ENCODE data around the gene DTNBP1. TPM values are rescaled to one million over a fixed set of nuclear protein-coding genes. Genes with fewer than 3 reads are reported as not detected.

The DTNBP1 gene
- total RNA-seq, 1 experiment from 2014 or later, result 23.7 TPM

DNA sequence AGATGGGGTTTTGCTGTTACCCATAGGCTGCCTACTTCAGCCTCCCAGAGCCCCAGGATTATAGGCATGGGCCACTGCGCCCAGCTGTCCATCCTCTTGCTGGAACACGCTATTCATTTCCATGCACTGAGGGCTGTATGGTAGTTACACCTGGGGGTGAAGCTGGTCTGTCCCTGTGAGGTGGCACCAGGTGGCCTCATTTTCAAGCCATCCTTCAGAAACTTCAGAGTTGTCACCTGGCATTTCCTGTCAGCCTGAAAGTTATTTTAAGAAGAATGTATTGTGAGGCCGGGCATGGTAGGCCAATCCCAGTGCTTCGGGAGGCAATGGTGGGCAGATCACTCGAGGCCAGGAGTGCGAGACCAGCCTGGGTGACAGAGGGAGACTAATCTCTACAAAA is 147.6 kb downstream of the DTNBP1 start:
- no peak for DNase-seq (ENCODE audit: low read depth)

DNA sequence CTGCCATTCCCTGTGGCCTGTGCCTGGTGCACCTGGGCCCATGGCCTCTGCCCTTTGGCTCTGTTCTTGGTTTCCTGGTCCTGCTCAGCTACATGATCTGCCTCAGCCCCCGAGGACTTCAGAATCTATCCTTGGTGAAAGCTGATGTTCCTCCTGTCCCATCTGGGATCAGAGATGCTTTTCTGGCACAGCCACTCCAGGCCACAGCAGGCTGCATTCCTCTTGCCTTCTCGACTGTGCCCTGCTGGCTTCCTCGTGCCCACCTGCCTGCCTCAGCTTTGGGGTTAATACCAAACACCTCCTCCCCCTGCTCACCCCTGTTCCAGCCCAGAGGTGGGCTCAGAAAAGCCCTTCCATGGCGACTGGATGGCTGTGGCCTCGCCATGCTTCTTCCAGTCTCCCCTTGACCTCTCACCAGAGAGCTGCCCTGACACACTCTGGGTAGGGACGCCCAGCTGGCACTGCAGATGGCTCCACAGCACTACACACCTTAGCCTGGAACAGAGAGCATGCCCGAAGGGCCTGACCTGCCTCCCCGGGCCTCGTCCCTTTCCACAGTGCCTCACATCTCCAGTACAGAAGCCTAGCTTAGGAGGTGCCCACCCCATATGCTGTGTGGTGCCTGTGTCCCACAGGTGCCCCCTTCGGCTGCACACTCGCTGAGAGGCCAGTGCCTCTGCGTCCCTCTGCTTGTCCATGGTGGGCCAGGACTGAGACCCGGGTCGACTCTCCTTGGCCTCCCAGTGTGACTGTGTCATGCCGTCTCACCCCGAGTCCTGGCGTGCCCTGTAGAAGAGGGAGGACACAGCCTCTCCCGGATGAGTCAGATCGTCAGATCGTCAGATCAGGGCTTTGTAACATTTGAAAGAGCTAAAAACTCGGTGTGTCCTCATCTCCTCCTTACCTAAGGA is 148.8 kb downstream of the DTNBP1 start:
- no peak for DNase-seq (ENCODE audit: low read depth)

DNA sequence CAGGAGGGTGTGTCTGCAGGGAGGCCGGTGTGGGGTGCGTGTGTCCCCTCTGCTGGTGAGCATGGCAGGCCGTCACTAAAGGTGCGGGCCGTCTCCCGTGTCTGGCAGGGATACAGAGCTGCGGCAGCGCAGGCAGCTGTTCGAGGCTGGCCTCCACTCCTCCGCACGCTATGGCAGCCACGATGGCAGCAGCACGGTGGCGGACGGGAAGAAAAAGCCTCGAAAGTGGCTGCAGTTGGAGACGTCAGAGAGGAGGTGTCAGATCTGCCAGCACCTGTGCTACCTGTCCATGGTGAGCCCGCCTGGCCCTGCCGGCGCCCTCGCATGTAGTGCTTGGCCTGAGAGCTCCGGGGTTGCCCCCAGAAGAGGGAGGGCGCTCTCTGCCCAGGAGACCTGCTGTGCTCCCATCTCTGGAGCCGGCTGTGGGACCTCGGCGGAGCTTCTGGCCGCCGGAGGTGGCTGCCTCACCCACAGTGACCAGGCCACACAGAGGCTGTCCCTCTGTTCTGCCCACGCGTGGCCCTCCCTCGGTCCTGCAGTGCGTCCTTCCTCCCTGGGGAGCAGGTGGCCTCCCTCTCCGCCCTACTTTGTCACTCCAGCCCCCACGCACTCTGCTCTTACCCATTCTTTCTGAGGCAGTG is 149.6 kb downstream of the DTNBP1 start:
- DNase-seq (ENCODE audit: low read depth), result no peak

DNA sequence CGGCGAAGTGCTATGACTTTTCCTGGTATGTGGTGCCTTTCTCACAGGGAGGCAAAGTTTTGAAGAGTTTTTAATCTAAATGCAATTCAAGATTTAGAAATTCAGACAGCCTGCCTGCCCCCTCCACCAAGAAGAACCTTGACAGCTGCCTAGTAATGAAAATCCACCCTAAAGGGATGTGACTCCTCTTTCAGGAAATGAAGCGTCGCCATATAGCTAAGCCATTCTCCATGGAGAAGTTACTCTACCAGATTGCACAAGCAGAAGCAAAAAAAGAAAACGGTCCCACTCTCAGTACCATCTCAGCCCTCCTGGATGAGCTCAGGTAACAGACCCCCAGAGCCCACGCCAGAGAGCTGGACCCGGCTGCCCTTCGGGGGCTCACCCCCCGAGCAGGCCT is 150.1 kb downstream of the DTNBP1 start:
- no peak for DNase-seq (ENCODE audit: low read depth)

DNA sequence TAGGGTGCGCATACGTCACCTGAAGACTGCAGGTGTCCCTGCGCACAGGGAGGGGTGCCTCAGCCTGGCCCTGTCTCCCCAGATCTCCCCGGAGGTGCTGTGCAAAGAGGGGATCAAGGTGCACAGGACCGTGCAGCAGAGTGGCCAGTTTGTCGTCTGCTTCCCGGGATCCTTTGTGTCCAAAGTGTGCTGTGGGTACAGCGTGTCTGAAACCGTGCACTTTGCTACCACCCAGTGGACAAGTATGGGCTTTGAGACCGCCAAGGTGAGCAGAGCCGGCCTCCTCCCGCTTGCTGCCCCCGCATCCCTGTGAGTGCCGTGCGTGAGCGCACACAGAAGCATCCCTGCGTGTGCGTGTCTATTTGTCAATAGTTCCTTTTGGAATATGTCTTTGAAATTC is 150.7 kb downstream of the DTNBP1 start:
- no peak for DNase-seq (ENCODE audit: low read depth)

DNA sequence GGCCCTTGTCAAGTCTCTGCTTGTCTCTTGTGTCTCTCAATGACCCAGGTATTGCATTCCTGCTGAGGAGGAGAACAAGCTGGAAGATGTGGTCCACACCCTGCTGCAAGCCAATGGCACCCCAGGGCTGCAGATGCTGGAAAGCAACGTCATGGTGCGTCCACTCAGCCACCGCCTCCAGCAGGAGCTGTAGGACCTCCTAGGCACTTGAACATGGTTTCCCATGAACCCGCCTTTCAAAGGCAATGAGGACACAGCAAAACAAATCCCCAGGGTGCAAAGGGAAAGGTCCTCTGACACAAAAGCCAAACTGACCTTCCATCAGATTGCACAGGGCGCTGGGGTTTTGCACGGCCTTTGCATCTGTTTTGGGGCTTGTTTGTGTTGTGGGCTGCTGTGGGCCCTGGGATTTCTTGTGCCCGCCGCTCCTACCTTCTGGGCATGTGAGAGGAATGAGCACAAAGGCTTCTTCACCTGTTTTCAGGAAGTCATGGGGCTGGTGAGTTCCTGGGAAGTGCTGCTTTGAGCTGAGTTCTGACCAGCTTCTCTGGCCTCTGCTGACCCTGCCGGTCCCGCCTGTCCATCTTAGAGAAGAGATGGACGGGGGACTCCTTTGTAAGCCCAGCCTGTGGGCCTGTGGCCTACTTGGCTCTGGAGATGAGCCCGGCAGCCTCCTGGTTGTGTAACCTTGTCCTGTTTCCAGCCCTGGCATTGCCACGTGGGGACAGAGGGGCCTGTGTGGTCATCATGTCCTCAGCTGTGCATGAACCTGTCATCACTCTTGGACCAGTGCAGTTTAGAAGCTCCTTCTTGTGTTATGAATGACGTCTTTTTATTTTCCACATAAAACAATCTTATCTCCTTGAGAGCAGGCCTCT is 151.3 kb downstream of the DTNBP1 start:
- no peak for DNase-seq (ENCODE audit: low read depth)

DNA sequence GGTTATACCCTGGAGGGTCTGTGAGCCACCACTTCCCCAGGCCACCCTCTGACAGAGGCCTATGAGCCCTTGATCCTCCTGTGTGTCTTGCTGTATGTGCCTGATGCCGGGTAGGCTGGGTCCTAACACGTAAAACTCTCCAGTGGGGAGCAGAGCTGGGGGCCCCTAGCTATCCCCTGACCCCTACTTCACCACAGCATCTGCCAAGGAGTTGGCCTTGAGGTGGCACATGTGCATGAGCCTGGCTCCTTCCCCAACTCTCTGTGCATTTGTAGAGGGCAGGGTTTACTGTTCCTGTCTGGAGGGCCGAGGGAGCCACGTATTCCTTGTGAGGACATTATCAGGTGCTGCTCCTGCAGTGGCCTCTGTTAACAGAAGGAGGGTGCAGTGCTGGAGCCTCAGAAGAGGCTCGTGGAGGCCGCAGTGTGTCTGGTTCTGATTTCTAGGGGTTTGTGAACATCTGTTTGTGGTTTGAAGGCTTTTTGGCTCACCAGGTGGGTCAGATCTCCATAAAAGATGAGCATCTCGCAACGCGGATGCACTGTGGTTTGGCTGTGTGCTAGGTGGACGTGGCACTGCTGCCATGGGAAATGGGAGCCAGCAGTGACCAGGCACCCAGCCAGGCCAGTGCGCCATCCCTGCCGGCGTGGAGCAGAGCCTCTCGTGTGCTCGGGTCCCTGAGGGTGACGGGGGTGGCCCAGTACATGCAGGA is 152.1 kb downstream of the DTNBP1 start:
- no peak for DNase-seq (ENCODE audit: low read depth)

DNA sequence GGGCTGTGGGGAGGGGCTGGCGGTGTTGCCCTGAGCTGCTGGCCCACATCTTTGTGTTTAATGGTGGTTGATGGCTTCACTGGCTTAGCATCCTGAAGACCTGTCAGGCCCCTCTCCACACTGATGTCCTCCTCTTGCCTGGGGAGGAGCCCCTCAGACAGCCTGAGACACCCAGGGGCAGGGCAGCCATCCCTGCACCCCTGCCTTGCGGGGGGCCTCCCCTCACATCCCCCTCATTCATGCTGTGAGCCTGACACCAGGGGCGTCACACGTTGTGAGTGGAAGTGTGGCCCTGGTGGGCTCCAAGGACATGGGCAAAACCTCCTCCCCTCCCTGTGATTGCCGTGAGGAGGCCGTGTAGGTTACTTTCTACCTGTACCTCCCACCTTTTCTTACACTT is 152.7 kb downstream of the DTNBP1 start:
- DNase-seq (ENCODE audit: low read depth), result no peak

DNA sequence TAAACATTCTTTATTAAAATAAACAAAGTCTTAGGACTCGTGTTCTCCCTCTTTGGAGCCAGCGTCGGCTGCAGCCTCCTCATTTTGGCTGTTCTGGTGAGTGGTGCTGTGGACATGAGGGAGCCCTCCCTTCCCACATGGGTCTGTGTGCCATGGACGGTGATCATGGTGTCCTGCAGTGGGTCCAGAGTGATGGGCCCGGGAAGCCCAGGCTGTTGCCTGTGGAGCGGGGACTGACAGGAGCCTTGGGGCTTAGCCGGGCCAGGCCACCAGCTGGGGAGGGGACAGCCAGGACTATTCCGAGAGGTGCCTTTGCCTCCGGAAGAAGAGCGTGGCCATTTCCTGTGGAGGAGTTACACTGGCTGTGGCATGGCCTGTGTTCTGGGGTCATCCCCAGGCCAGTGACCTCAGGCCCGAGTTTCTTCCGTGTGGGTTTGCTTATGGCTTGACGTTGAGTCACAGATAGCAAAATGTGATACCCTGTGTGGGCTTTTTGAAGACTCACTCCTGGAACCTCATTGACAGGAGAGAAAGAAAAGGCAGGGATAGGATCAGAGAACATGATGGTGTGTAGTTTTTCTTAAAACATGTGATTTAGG is 153.4 kb downstream of the DTNBP1 start:
- DNase-seq (ENCODE audit: low read depth), result no peak

DNA sequence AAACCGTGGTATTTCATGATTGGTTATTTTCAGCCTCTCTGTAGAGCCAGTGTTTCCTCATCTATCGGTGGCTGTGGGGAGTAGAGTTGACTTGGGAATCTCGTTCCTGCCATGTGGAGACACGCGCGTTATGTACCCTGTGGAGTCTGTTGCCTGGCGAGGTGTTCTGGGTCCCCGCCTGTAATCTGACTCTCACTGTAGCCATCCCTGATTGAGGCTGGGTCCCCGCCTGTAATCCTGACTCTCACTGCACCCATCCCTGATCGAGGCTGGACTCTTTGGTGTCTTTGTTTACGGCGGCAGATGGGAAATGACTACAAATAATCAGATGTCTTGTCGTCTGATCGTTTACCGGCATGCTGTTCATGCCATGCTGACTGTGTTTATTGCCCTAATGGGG is 153.9 kb downstream of the DTNBP1 start:
- no peak for DNase-seq (ENCODE audit: low read depth)

DNA sequence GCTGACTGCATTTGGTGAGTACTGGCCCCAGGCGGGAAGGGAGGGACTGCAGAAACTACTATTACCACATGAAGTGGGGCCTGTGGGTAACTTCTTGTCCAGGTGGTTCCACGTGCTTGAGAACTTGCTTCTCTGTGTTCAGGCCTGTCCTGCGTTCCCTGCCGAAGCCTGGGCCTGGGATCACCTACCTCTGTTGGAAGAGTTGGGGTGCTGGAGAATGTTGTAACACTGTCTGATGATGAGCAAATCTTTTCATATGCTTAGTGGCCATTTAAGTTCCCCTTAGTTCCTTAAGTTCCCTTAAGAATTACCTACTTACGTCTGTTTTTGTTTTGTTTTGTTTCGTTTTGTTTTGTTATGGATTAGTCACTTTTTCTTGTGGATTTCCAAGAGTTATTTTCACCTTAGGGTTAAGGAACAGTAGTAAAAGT is 154.4 kb downstream of the DTNBP1 start:
- peak; percentile 15 for DNase-seq (ENCODE audit: low read depth)

DNA sequence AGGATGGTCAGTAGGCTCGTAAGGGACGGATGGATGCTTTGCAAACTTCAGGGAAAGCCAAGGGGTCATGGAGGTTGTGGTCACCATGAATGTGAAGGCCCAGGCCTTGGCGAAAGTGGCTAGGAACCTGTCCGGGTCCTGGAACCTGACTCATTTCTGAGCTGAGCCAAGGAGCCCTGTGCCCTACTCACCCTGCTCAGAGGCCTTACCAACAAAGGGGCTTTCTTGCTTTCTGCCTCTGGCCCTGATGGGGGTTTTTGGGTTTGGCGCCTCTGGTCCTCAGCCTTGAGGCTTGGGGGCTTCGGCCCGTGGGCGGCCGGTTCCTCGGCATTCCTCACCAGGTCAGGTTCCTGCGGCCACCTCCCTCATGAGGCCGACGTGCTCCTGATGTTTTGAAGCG is 155.1 kb downstream of the DTNBP1 start:
- peak; percentile 78 for DNase-seq (ENCODE audit: low read depth)

DNA sequence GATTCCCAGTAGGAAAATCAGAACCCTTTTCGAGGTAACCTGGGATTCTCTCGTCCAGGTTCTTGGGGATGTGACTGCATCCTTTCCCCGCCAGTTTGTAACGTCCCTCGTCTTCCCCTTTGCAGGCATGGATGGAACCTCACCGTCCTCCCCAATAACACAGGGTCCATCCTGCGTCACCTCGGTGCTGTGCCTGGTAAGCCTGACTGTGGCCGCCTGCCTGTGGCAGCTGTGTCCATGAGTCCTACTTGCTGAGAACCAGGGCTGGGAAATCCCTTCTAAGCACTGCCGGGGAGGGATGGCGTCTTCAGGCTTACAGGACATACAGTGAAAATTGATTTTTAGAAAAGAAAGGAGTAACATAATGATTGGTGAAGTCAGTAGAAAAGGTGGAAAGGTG is 155.6 kb downstream of the DTNBP1 start:
- DNase-seq (ENCODE audit: low read depth), result no peak

DNA sequence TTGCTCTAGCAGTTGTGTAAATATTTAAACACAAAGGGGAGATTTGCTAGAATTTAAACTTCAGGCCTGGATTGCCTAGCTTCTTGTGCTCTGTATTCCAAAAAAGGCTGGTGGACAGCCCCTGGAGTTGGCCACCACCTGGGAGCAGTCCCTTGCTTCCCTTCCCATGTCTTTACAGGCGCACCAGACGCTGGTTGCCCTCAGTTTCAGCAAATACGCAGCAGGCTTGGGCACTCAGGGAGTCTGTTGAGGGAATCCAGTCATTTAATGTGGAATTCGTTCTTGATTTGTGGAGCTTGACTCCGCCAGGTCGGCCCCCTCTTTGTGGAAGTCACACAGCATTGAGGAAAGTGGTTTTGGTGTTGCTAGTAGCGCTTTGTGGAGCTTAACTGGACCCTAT is 156.8 kb downstream of the DTNBP1 start:
- DNase-seq (ENCODE audit: low read depth), result no peak

DNA sequence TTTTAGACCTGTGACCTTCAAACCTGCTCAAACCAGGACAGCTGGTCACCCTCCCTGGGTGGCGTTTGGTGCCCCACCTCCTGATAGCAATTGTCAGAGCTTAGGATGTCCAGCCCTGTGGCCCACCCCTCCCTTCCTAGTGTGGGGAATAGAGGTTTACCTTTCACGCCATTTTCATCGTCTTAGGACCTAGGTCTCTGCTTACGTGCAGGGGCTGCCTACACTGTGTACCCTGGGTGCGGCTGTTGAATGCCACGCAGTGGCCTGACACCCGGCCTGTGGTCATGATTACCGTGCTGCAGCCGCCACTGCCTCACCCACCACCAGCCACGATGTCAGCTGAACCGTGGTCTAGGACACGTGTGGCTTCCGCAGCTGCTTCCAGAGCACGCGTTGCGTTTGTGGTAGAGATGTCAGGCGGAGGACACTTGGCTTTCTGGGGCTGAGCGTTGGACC is 157.3 kb downstream of the DTNBP1 start:
- DNase-seq (ENCODE audit: low read depth), result no peak

DNA sequence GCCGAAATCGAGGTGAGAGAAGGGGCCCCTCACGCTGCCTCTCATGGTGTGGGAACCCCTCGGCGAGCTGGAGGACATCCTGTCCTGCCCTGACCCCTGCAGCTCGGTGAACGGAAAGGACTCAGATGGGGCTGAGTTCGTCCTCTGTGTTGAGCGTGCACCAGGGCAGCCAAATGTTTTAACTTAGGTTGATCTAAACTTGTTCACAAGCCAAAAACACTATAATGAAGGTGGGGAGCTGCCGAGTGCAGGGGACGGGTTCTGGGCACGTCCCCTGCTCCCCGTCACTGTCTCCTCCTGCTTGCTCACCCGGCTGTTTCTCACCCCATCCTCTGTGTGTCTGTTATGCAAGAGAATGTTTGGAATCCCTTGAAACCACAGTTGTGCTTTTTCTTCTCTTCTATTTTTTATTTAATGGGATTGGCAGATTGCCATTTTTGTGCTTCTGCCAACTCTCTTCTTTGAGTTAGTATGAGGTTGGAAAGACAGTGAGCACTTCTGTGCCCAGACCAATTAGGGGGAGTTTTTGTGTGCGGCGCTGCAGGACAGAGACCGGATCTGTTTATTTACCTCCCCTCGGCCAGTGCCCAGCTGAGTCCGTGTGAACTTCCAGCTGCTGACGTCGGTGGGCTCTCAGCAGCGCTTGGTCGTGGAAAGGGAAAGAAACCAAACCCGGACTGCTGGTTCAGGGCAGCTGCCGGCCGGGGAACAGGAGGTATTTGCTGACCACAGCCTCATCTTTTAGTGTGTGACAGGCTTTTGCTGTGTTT is 158.1 kb downstream of the DTNBP1 start:
- peak; percentile 100 for DNase-seq (ENCODE audit: low read depth)

DNA sequence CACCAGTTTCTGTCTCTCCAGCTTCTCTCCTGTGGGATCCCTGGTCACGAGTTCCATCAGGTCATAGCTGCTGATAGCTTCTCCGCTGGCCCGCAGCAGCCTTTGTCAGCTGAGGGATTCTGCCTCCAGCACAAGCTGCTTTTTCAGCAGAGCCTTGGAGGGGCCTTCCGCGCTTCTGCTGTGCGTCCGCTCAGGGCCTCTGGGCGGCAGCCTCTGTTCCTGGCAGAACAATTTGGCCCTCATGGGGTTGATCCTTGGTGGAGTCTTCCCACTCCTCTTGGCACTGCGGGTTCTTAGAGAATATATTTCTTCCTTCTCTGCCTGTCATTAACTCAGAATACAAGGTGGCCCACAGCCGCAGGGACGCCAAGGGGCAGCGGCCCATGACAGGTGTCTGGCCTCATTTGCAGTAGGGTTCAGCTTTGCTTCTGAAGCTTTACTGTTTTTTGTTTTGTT is 158.8 kb downstream of the DTNBP1 start:
- DNase-seq (ENCODE audit: low read depth), result peak; percentile 16

DNA sequence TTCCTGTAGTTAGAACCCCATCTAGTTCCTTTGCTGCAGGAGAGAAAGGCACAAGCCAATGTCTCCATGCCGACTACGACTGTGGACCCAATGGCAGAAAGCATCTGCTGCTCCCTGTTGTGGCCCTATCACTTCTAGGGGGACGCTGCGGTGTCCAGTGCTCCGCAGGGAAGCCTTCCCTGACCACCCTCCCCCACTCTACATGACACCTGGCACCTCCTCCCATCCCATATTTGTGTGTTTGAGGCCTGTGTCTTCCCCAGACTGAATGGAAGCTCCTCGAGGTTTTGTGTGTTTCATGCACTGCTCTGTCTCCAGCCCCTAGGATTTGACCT is 159.5 kb downstream of the DTNBP1 start:
- no peak for DNase-seq (ENCODE audit: low read depth)

DNA sequence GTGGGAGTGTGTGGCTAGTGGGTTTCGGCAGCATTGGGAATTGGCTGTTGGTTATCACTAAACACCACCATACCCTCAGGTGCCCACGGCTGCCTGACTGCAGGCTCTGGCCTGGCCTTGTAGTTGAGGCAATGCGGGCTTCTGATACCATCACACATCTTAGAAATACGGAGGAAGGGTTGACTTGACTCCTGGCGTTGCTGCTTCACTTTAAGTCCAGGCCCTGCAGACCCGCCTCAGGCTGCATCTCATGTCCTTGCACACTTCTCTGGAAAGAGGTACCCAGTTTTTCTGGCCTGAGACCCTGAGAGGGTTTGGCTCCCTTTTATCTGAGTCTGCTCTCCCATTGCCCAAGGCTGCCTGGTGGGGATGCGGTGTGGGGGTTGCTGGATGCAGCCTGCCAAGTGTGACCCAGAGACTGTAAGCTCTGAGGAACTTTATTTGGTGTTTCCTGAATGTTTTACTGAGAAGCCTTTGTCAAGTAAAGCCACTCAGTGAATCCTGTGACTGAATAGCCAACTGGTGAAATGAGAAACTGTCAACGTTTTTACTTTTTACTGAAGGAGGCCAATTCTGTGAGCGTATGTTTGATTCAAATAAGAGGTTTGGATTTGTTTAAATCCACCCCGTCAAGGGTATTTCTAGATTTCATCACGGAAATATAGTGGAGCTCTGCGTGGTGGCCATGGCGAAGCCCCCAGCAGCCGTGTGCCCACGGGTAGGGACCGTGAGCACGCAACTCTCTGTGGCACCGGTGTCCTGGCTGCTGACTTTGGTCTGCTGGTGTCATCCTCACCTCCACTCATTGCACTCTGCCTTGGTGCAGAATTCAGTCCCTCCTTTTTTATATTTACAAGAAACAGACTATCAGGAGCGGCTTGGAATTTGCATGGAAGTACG is 160.1 kb downstream of the DTNBP1 start:
- no peak for DNase-seq (ENCODE audit: low read depth)

All from M059J (cell line).